SK-N-SH treated with all-trans-retinoic acid at 6 μM for 48 hours (cell line): Measurements from ENCODE around the gene SMAGP.

Source experiments
- CSDC2 ChIP-seq: fragments of 250-450 bp; sonication (Bioruptor Pico); IDR thresholded peaks from 2 replicates; pipeline ENCODE4 v1.5.0; 2020; ENCODE audit warnings: mild to moderate bottlenecking, moderate library complexity
- POU6F1 ChIP-seq: fragments of 250-450 bp; sonication (Bioruptor Pico); IDR thresholded peaks from 2 replicates; pipeline ENCODE4 v1.8.0; 2021; ENCODE audit warnings: low read depth, mild to moderate bottlenecking, moderate library complexity, borderline replicate concordance
- SNAI2 ChIP-seq: fragments of 250-450 bp; sonication (Bioruptor Pico); IDR thresholded peaks from 2 replicates; pipeline ENCODE4 v1.5.0; 2020; ENCODE audit warnings: mild to moderate bottlenecking, moderate library complexity
- ZFP3 ChIP-seq: fragments of 250-450 bp; sonication (Bioruptor Pico); IDR thresholded peaks from 2 replicates; pipeline ENCODE4 v1.5.0; 2020; ENCODE audit warnings: mild to moderate bottlenecking, moderate library complexity

- TF ChIP-seq ZFP3 (CRISPR knock-in tag) = no peak
- TF ChIP-seq SNAI2 (CRISPR knock-in tag) = no peak
- no peak for TF ChIP-seq CSDC2 (CRISPR knock-in tag)
- no peak for TF ChIP-seq POU6F1
Measured at GRCh38 chr12:51234530-51234929, 35.7 kb downstream of the SMAGP start.
